ENCODE data around the gene TMEM243.

Gene TMEM243

DNA sequence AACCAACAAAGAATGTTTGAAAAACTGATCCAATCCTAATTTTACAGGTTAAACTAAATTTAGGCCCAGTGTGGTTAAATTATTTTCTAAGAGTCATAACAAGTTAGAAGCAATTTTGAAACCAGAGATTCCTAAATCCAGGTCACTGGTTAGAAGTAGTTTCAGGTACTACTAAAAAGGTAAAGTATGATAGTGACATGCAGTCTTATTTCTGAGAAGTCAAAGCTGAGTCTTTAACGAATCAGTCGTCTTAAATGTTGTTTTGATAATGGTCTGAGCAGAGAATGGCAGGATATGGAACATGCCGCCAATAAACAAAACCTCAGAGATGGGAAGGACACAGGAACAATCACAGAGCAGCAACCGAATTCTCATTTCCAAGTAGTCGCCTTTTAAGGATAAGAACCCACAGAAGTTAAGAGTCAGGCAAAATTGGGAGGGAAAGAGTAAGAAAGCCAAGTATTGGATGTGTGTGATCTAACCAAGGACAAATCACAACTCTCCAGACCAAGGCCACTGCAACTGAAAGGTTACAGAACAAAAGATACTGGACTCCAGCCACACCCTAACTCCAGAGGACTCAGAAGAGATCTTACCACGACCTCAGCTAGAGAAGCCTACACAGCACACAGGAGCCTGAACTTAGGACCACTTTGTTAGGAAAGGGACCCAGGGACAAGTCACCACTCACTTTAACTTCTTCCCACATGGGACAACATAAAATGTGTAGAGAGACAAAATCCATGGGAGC is 19.7 kb downstream of the TMEM243 start:
- Histone ChIP-seq H3K27ac (ENCODE audit: low read depth, low read length) (no peak overlapping the region), H3K27me3 (ENCODE audit: control insufficient read depth in 5 of 5, insufficient read depth in 4 of 5, low read length in 5 of 5) (no peaks in the 10 kb centered on the region), H3K9ac (ENCODE audit: low read length in 5 of 5) (no peak overlapping the region), H3K4me3 (ENCODE audit: low read depth in 1 of 5, low read length in 5 of 5) (no peak overlapping the region), H3K36me3 (ENCODE audit: control insufficient read depth in 5 of 5, insufficient read depth in 5 of 5, low read length in 5 of 5) (peaks cover 25 to 39% (median 31%) of the 10 kb centered on the region in 5 donors), H3K4me1 (ENCODE audit: control insufficient read depth in 5 of 5, insufficient read depth in 5 of 5, low read length in 5 of 5) (peaks cover 0 to 25% (median 6%) of the 10 kb centered on the region in 5 donors), H3K9me3 (ENCODE audit: control insufficient read depth in 5 of 5, low read length in 5 of 5) (peaks cover 0 to 5% (median 4%) of the 10 kb centered on the region in 5 donors)

GRCh38 chr7:87199241-87199640 is 20.3 kb downstream of the TMEM243 start:
- no peaks in the 10 kb centered on the region for H3K27me3 ChIP-seq (ENCODE audit: control insufficient read depth in 5 of 5, insufficient read depth in 4 of 5, low read length in 5 of 5)
- H3K36me3 ChIP-seq (ENCODE audit: control insufficient read depth in 5 of 5, insufficient read depth in 5 of 5, low read length in 5 of 5): peaks cover 31 to 45% (median 38%) of the 10 kb centered on the region in 5 donors
- no peak overlapping the region for H3K9ac ChIP-seq (ENCODE audit: low read length in 5 of 5)
- no peak overlapping the region for H3K27ac ChIP-seq (ENCODE audit: low read depth, low read length)
- H3K4me1 ChIP-seq (ENCODE audit: control insufficient read depth in 5 of 5, insufficient read depth in 5 of 5, low read length in 5 of 5): peaks cover 0 to 25% (median 6%) of the 10 kb centered on the region in 5 donors
- H3K4me3 ChIP-seq (ENCODE audit: low read depth in 1 of 5, low read length in 5 of 5): no peak overlapping the region
- no peaks in the 10 kb centered on the region for H3K9me3 ChIP-seq (ENCODE audit: control insufficient read depth in 5 of 5, low read length in 5 of 5)

DNA sequence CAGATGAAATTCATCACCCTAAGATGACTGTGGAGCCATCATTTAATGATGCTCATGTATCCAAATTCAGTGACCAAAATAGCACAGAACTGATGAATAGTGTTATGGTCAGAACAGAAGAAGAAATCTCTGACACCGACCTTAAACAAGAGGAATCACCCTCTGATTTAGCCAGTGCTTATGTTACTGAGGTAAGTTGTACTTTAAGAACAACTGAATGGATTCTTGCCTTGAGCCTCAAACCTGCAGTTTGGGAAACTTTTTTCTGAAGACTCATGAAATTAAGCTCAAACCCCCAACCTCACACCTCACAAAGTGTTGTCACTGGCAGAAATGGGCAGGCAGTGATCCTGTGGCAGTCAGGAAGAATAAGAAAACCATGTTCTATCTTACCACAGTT is 25.6 kb downstream of the TMEM243 start:
- no peak overlapping the region for H3K4me3 ChIP-seq (ENCODE audit: low read depth in 1 of 5, low read length in 5 of 5)
- H3K27me3 ChIP-seq (ENCODE audit: control insufficient read depth in 5 of 5, insufficient read depth in 4 of 5, low read length in 5 of 5): no peaks in the 10 kb centered on the region
- no peak overlapping the region for H3K27ac ChIP-seq (ENCODE audit: low read depth, low read length)
- no peaks in the 10 kb centered on the region for H3K9me3 ChIP-seq (ENCODE audit: control insufficient read depth in 5 of 5, low read length in 5 of 5)
- H3K36me3 ChIP-seq (ENCODE audit: control insufficient read depth in 5 of 5, insufficient read depth in 5 of 5, low read length in 5 of 5): peaks cover 68 to 88% (median 78%) of the 10 kb centered on the region in 5 donors
- H3K9ac ChIP-seq (ENCODE audit: low read length in 5 of 5): no peak overlapping the region
- peaks cover 0 to 4% (median 0%) of the 10 kb centered on the region in 5 donors for H3K4me1 ChIP-seq (ENCODE audit: control insufficient read depth in 5 of 5, insufficient read depth in 5 of 5, low read length in 5 of 5)

- Histone ChIP-seq H3K4me1 (ENCODE audit: control insufficient read depth in 5 of 5, insufficient read depth in 5 of 5, low read length in 5 of 5) (no peaks in the 10 kb centered on the region), H3K36me3 (ENCODE audit: control insufficient read depth in 5 of 5, insufficient read depth in 5 of 5, low read length in 5 of 5) (peaks cover 73 to 95% (median 84%) of the 10 kb centered on the region in 5 donors), H3K9me3 (ENCODE audit: control insufficient read depth in 5 of 5, low read length in 5 of 5) (no peaks in the 10 kb centered on the region), H3K4me3 (ENCODE audit: low read depth in 1 of 5, low read length in 5 of 5) (no peak overlapping the region), H3K27me3 (ENCODE audit: control insufficient read depth in 5 of 5, insufficient read depth in 4 of 5, low read length in 5 of 5) (no peaks in the 10 kb centered on the region), H3K9ac (ENCODE audit: low read length in 5 of 5) (no peak overlapping the region), H3K27ac (ENCODE audit: low read depth, low read length) (no peak overlapping the region)
Measured at GRCh38 chr7:87192784-87193487, 26.6 kb downstream of the TMEM243 start.

DNA sequence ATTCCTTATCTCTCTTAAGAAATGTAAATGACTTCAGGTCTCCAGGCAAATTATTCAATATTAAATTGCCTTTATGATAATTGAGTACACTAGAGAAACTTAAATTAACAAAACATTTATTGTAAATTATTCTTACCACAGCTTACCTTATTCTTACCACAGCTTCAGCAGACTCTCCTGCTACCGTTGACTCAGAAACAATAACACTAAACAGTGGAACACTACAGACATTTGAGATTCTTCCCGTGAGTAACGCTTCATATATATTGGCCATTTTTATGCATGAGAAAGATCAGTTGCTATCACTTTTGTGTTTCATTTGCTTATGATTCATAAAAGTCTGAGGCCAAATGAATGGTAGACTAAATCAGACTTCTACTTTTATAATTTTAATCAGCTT is 28.7 kb downstream of the TMEM243 start:
- H3K9ac ChIP-seq (ENCODE audit: low read length in 5 of 5): no peak overlapping the region
- H3K4me3 ChIP-seq (ENCODE audit: low read depth in 1 of 5, low read length in 5 of 5): no peak overlapping the region
- H3K4me1 ChIP-seq (ENCODE audit: control insufficient read depth in 5 of 5, insufficient read depth in 5 of 5, low read length in 5 of 5): no peaks in the 10 kb centered on the region
- H3K36me3 ChIP-seq (ENCODE audit: control insufficient read depth in 5 of 5, insufficient read depth in 5 of 5, low read length in 5 of 5): peaks cover 75 to 90% (median 84%) of the 10 kb centered on the region in 5 donors
- H3K9me3 ChIP-seq (ENCODE audit: control insufficient read depth in 5 of 5, low read length in 5 of 5): no peaks in the 10 kb centered on the region
- no peak overlapping the region for H3K27ac ChIP-seq (ENCODE audit: low read depth, low read length)
- H3K27me3 ChIP-seq (ENCODE audit: control insufficient read depth in 5 of 5, insufficient read depth in 4 of 5, low read length in 5 of 5): no peaks in the 10 kb centered on the region

DNA sequence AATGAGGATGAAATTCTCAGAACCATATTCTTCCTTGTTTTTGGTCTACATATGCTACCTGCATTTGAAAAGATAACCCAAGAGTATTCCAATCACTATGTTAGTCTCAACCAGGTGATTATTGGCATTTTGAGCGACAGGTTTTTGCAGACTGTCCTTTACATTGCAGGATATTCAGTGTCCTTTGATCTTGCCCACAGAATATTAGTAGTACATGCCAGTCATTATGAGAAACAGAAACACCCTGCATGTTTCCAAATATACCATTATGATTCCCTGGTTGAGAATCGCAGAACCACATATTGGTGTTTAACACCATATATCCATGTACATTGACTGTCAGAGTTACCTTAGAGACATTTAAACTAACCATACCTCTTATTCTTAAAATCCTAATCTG is 30.6 kb downstream of the TMEM243 start:
- H3K4me3 ChIP-seq (ENCODE audit: low read depth in 1 of 5, low read length in 5 of 5): no peak overlapping the region

GRCh38 chr7:87187120-87187519 is 32.4 kb downstream of the TMEM243 start:
- no peaks in the 10 kb centered on the region for H3K9me3 ChIP-seq (ENCODE audit: control insufficient read depth in 5 of 5, low read length in 5 of 5)
- H3K27me3 ChIP-seq (ENCODE audit: control insufficient read depth in 5 of 5, insufficient read depth in 4 of 5, low read length in 5 of 5): no peaks in the 10 kb centered on the region
- H3K27ac ChIP-seq (ENCODE audit: low read depth, low read length): no peak overlapping the region
- no peaks in the 10 kb centered on the region for H3K4me1 ChIP-seq (ENCODE audit: control insufficient read depth in 5 of 5, insufficient read depth in 5 of 5, low read length in 5 of 5)
- H3K9ac ChIP-seq (ENCODE audit: low read length in 5 of 5): no peak overlapping the region
- no peak overlapping the region for H3K4me3 ChIP-seq (ENCODE audit: low read depth in 1 of 5, low read length in 5 of 5)
- H3K36me3 ChIP-seq (ENCODE audit: control insufficient read depth in 5 of 5, insufficient read depth in 5 of 5, low read length in 5 of 5): peaks cover 70 to 90% (median 84%) of the 10 kb centered on the region in 5 donors

More for the DNA sequence above, 30.6 kb downstream of the TMEM243 start:
- H3K4me1 ChIP-seq (ENCODE audit: control insufficient read depth in 5 of 5, insufficient read depth in 5 of 5, low read length in 5 of 5): no peaks in the 10 kb centered on the region
- H3K27me3 ChIP-seq (ENCODE audit: control insufficient read depth in 5 of 5, insufficient read depth in 4 of 5, low read length in 5 of 5): no peaks in the 10 kb centered on the region
- peaks cover 70 to 90% (median 81%) of the 10 kb centered on the region in 5 donors for H3K36me3 ChIP-seq (ENCODE audit: control insufficient read depth in 5 of 5, insufficient read depth in 5 of 5, low read length in 5 of 5)
- no peak overlapping the region for H3K27ac ChIP-seq (ENCODE audit: low read depth, low read length)
- no peak overlapping the region for H3K9ac ChIP-seq (ENCODE audit: low read length in 5 of 5)
- no peaks in the 10 kb centered on the region for H3K9me3 ChIP-seq (ENCODE audit: control insufficient read depth in 5 of 5, low read length in 5 of 5)

GRCh38 chr7:87179180-87179579 is 40.4 kb downstream of the TMEM243 start:
- Histone ChIP-seq H3K4me3 (ENCODE audit: low read depth in 1 of 5, low read length in 5 of 5) (no peak overlapping the region), H3K9me3 (ENCODE audit: control insufficient read depth in 5 of 5, low read length in 5 of 5) (no peaks in the 10 kb centered on the region), H3K9ac (ENCODE audit: low read length in 5 of 5) (no peak overlapping the region), H3K27me3 (ENCODE audit: control insufficient read depth in 5 of 5, insufficient read depth in 4 of 5, low read length in 5 of 5) (no peaks in the 10 kb centered on the region), H3K36me3 (ENCODE audit: control insufficient read depth in 5 of 5, insufficient read depth in 5 of 5, low read length in 5 of 5) (peaks cover 29 to 78% (median 61%) of the 10 kb centered on the region in 5 donors), H3K4me1 (ENCODE audit: control insufficient read depth in 5 of 5, insufficient read depth in 5 of 5, low read length in 5 of 5) (peaks cover 0 to 3% (median 0%) of the 10 kb centered on the region in 5 donors), H3K27ac (ENCODE audit: low read depth, low read length) (no peak overlapping the region)

GRCh38 chr7:87178320-87178719 is 41.2 kb downstream of the TMEM243 start:
- peaks cover 28 to 77% (median 61%) of the 10 kb centered on the region in 5 donors for H3K36me3 ChIP-seq (ENCODE audit: control insufficient read depth in 5 of 5, insufficient read depth in 5 of 5, low read length in 5 of 5)
- no peaks in the 10 kb centered on the region for H3K9me3 ChIP-seq (ENCODE audit: control insufficient read depth in 5 of 5, low read length in 5 of 5)
- no peaks in the 10 kb centered on the region for H3K27me3 ChIP-seq (ENCODE audit: control insufficient read depth in 5 of 5, insufficient read depth in 4 of 5, low read length in 5 of 5)
- no peak overlapping the region for H3K9ac ChIP-seq (ENCODE audit: low read length in 5 of 5)
- no peak overlapping the region for H3K27ac ChIP-seq (ENCODE audit: low read depth, low read length)
- H3K4me3 ChIP-seq (ENCODE audit: low read depth in 1 of 5, low read length in 5 of 5): no peak overlapping the region
- H3K4me1 ChIP-seq (ENCODE audit: control insufficient read depth in 5 of 5, insufficient read depth in 5 of 5, low read length in 5 of 5): peaks cover 0 to 3% (median 0%) of the 10 kb centered on the region in 5 donors

DNA sequence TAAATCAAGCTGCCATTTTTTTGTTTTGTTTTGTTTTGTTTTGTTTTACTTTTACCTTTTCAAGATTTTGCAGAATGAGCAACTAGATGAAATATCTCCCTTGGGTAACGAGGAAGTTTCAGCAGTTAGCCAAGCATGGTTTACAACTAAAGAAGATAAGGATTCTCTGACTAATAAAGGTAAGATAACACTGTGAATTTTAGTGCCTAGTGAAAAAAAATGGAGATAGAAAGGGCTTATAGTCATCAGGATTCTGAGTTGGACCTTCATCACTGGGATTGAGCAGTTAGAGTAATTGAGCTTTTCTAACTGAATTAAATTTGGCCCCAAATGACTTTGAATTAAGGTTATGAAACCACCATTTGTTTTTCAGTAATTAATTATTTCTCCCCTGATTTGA is 46.1 kb downstream of the TMEM243 start:
- no peaks in the 10 kb centered on the region for H3K9me3 ChIP-seq (ENCODE audit: control insufficient read depth in 5 of 5, low read length in 5 of 5)
- H3K4me1 ChIP-seq (ENCODE audit: control insufficient read depth in 5 of 5, insufficient read depth in 5 of 5, low read length in 5 of 5): peaks cover 0 to 9% (median 2%) of the 10 kb centered on the region in 5 donors
- no peak overlapping the region for H3K9ac ChIP-seq (ENCODE audit: low read length in 5 of 5)
- H3K27ac ChIP-seq (ENCODE audit: low read depth, low read length): no peak overlapping the region
- peaks cover 58 to 83% (median 74%) of the 10 kb centered on the region in 5 donors for H3K36me3 ChIP-seq (ENCODE audit: control insufficient read depth in 5 of 5, insufficient read depth in 5 of 5, low read length in 5 of 5)
- no peaks in the 10 kb centered on the region for H3K27me3 ChIP-seq (ENCODE audit: control insufficient read depth in 5 of 5, insufficient read depth in 4 of 5, low read length in 5 of 5)
- no peak overlapping the region for H3K4me3 ChIP-seq (ENCODE audit: low read depth in 1 of 5, low read length in 5 of 5)

Measured in subcutaneous abdominal adipose tissue (tissue), 5 donors.